ENCODE measurements around the gene GLUD1. TPM values are rescaled to one million over a fixed set of nuclear protein-coding genes. Genes with fewer than 3 reads are reported as not detected.

GLUD1 gene
- 66.7 TPM for polyA plus RNA-seq (2012; ENCODE audit: insufficient read length, low read depth)

GRCh38 chr10:87094373-87095235 lies at the start of gene GLUD1, which contains the start of gene SHLD2:
Gene GLUD1, minus strand, starts transcription at chr10:87094843. Its CDS starts 74 bp downstream, at chr10:87094769.
Gene SHLD2, plus strand, starts transcription at chr10:87095206. Its CDS starts 56,149 bp downstream, at chr10:87151355.
- TF ChIP-seq SIN3A (IDR thresholded peaks at IDR 0.05; ENCODE audit: borderline replicate concordance, insufficient read depth, low read length) (no peak), POLR2AphosphoS5 (IDR thresholded peaks at IDR 0.05; ENCODE audit: low read depth, low read length) (peak; percentile 57; the same call in 1 of the 2 replicates)

GRCh38 chr10:87105446-87106124 lies 10.9 kb upstream of the GLUD1 start:
- TF ChIP-seq, protein P1, sequence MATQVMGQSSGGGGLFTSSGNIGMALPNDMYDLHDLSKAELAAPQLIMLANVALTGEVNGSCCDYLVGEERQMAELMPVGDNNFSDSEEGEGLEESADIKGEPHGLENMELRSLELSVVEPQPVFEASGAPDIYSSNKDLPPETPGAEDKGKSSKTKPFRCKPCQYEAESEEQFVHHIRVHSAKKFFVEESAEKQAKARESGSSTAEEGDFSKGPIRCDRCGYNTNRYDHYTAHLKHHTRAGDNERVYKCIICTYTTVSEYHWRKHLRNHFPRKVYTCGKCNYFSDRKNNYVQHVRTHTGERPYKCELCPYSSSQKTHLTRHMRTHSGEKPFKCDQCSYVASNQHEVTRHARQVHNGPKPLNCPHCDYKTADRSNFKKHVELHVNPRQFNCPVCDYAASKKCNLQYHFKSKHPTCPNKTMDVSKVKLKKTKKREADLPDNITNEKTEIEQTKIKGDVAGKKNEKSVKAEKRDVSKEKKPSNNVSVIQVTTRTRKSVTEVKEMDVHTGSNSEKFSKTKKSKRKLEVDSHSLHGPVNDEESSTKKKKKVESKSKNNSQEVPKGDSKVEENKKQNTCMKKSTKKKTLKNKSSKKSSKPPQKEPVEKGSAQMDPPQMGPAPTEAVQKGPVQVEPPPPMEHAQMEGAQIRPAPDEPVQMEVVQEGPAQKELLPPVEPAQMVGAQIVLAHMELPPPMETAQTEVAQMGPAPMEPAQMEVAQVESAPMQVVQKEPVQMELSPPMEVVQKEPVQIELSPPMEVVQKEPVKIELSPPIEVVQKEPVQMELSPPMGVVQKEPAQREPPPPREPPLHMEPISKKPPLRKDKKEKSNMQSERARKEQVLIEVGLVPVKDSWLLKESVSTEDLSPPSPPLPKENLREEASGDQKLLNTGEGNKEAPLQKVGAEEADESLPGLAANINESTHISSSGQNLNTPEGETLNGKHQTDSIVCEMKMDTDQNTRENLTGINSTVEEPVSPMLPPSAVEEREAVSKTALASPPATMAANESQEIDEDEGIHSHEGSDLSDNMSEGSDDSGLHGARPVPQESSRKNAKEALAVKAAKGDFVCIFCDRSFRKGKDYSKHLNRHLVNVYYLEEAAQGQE (IDR thresholded peaks at IDR 0.05; ENCODE audit: insufficient read depth in 1 of 2, low read depth in 2 of 2, low read length in 2 of 2) = no peak
- TF ChIP-seq FOXP2 (optimal IDR thresholded peaks at IDR 0.05; ENCODE audit: borderline replicate concordance, extremely low read depth, extremely low read length, insufficient read depth) = no peak

DNA sequence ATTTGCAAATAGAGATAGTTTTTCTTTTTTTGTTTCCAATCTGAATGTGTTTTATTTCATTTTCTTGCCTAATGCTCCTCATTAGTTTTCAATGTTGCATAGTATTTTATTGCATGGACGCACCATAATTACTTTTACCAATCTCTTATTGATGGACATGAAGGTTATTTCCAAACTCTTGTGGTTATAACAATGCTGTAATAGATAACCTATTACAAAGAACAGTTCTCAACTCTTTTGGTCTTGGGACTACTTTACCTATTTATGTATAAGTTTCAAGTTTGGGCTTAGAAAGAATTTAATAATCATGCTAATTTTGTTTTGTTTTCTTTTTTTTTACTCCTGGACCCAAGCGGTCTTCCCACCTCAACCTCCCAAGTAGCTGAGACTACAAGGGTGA lies 7.4 kb upstream of the GLUD1 start:
- no peak for TF ChIP-seq SIN3A (IDR thresholded peaks at IDR 0.05; ENCODE audit: borderline replicate concordance, insufficient read depth, low read length)
- no peak for TF ChIP-seq POLR2AphosphoS5 (IDR thresholded peaks at IDR 0.05; ENCODE audit: low read depth, low read length)
- no peak for TF ChIP-seq FOXP2 (optimal IDR thresholded peaks at IDR 0.05; ENCODE audit: borderline replicate concordance, extremely low read depth, extremely low read length, insufficient read depth)
- TF ChIP-seq TAF1 (IDR thresholded peaks at IDR 0.05; ENCODE audit: borderline replicate concordance, insufficient read depth, low read length) = no peak
- TF ChIP-seq, protein P1 (IDR thresholded peaks at IDR 0.05; ENCODE audit: insufficient read depth in 1 of 2, low read depth in 2 of 2, low read length in 2 of 2) = no peak

- peak; percentile 52; the same call in 1 of the 2 replicates for TF ChIP-seq SIN3A (IDR thresholded peaks at IDR 0.05; ENCODE audit: borderline replicate concordance, insufficient read depth, low read length)
- peak; percentile 41 for TF ChIP-seq FOXP2 (optimal IDR thresholded peaks at IDR 0.05; ENCODE audit: borderline replicate concordance, extremely low read depth, extremely low read length, insufficient read depth)
- TF ChIP-seq POLR2AphosphoS5 (IDR thresholded peaks at IDR 0.05; ENCODE audit: low read depth, low read length) = peak; percentile 48; the same call in 1 of the 2 replicates
- TF ChIP-seq TAF1 (IDR thresholded peaks at IDR 0.05; ENCODE audit: borderline replicate concordance, insufficient read depth, low read length) = peak; percentile 54; the same call in 1 of the 2 replicates
- TF ChIP-seq, protein P1 (IDR thresholded peaks at IDR 0.05; ENCODE audit: insufficient read depth in 1 of 2, low read depth in 2 of 2, low read length in 2 of 2) = no peak
These were observed 748 bp upstream of the GLUD1 start for GRCh38 chr10:87095236-87095945.

- no peak for TF ChIP-seq TAF1 (IDR thresholded peaks at IDR 0.05; ENCODE audit: borderline replicate concordance, insufficient read depth, low read length)
- no peak for TF ChIP-seq POLR2AphosphoS5 (IDR thresholded peaks at IDR 0.05; ENCODE audit: low read depth, low read length)
- no peak for TF ChIP-seq SIN3A (IDR thresholded peaks at IDR 0.05; ENCODE audit: borderline replicate concordance, insufficient read depth, low read length)
- TF ChIP-seq, protein P1 (IDR thresholded peaks at IDR 0.05; ENCODE audit: insufficient read depth in 1 of 2, low read depth in 2 of 2, low read length in 2 of 2) = no peak
These were observed 841 bp downstream of the GLUD1 start for GRCh38 chr10:87093632-87094372.
